PC-3 (cell line): ENCODE data around the gene TSNAX. TPM values are rescaled to one million over a fixed set of nuclear protein-coding genes. Genes with fewer than 3 reads are reported as not detected.

Experiments
- ATAC-seq: fragments of 200-7000 bp; cut with Tn5 transposase; 2 replicates; pipeline ENCODE4 v1.9.1; 2020; ENCODE audit warnings: mild to moderate bottlenecking, moderate library complexity
- BruUV-seq: library from RNA; stranded (reverse); fragments of 400-500 nt; replicated peaks from 2 replicates; lab custom pipeline; 2021; lab: Mats Ljungman, UMichigan
- CTCF ChIA-PET: fragments of 300-600 bp; sonication (Branson Sonifier 250); formaldehyde crosslinking; loops from one replicate; lab custom pipeline; 2022; ENCODE audit warnings: antibody characterized with exemption; lab: Charles Lee
- POLR2A ChIA-PET: fragments of 300-600 bp; sonication (Branson Sonifier 250); formaldehyde crosslinking; loops from one replicate; lab custom pipeline; 2022; ENCODE audit warnings: antibody characterized with exemption; ENCODE audit not compliant: unreplicated experiment; lab: Charles Lee
- DNase-seq: peaks from one replicate; pipeline ENCODE4 v3.0.0-alpha.2; 2015
- H2AFZ ChIP-seq: fragments of 300-600 bp; sonication (generic); 2 replicates; pipeline ENCODE4 v1.6.0; 2016; ENCODE audit warnings: antibody characterized with exemption, low read length
- H3F3A ChIP-seq: fragments of 300-600 bp; sonication (generic); one replicate; pipeline ENCODE4 v1.6.0; 2017; ENCODE audit warnings: antibody characterized with exemption, low read length, control low read depth, mild to moderate bottlenecking; ENCODE audit not compliant: unreplicated experiment
- H3K27ac ChIP-seq: fragments of 300-600 bp; sonication (generic); 2 replicates; pipeline ENCODE4 v1.5.1; 2016; ENCODE audit warnings: mild to moderate bottlenecking, low read length
- H3K27me3 ChIP-seq: fragments of 300-600 bp; sonication (generic); 2 replicates; pipeline ENCODE4 v1.6.1; 2016; ENCODE audit warnings: low read length, mixed read lengths
- H3K36me3 ChIP-seq: fragments of 300-600 bp; sonication (generic); 2 replicates; pipeline ENCODE4 v1.6.1; 2016; ENCODE audit warnings: low read depth, mixed run types, low read length, mixed read lengths
- H3K4me1 ChIP-seq: fragments of 300-600 bp; sonication (generic); 2 replicates; pipeline ENCODE4 v1.5.1; 2016; ENCODE audit warnings: low read length; ENCODE audit not compliant: insufficient read depth
- H3K4me2 ChIP-seq: fragments of 300-600 bp; sonication (generic); 2 replicates; pipeline ENCODE4 v1.6.0; 2016; ENCODE audit warnings: low read length
- H3K4me3 ChIP-seq: fragments of 300-600 bp; sonication (generic); 2 replicates; pipeline ENCODE4 v1.5.1; 2016; ENCODE audit warnings: mild to moderate bottlenecking, low read length, mixed read lengths
- H3K79me2 ChIP-seq: fragments of 300-600 bp; sonication (generic); 2 replicates; pipeline ENCODE4 v1.6.1; 2017; ENCODE audit warnings: low read length, mixed read lengths
- H3K9ac ChIP-seq: fragments of 300-600 bp; sonication (generic); 2 replicates; pipeline ENCODE4 v1.6.0; 2016; ENCODE audit warnings: mild to moderate bottlenecking, low read length
- H3K9me2 ChIP-seq: fragments of 300-600 bp; sonication (generic); replicated peaks from 2 replicates; pipeline ENCODE4 v1.6.1; 2016; ENCODE audit warnings: mixed run types, low read length, mixed read lengths
- H3K9me3 ChIP-seq: fragments of 300-600 bp; sonication (generic); 2 replicates; pipeline ENCODE4 v1.6.1; 2016; ENCODE audit warnings: low read length, mixed read lengths
- H4K20me1 ChIP-seq: fragments of 300-600 bp; sonication (generic); 2 replicates; pipeline ENCODE4 v1.6.1; 2016; ENCODE audit warnings: low read length, mixed read lengths
- EZH2 ChIP-seq: fragments of 300-600 bp; sonication (generic); IDR thresholded peaks from one replicate; pipeline ENCODE4 v1.6.1; 2017; ENCODE audit warnings: antibody characterized with exemption, mild to moderate bottlenecking, low read length; ENCODE audit not compliant: unreplicated experiment
- EZH2phosphoT487 ChIP-seq: fragments of 300-600 bp; sonication (generic); IDR thresholded peaks from 2 replicates; pipeline ENCODE4 v1.6.1; 2018; ENCODE audit warnings: mild to moderate bottlenecking, antibody characterized with exemption, low read length, borderline replicate concordance
- intact Hi-C: fragments of 100-400 bp; cut with micrococcal nuclease; formaldehyde crosslinking; loops from 2 replicates; pipeline ENCODE4 v1.9.0; 2023
- total RNA-seq: library from RNA; depleted of rRNA; stranded (reverse); fragments of >200 nt; gene quantifications from 2 replicates; pipeline ENCODE4 v1.2.3, GENCODE V29; 2014
- TF ChIP-seq, protein P1 (sequence below): fragments of 300-600 bp; sonication (generic); conservative IDR thresholded peaks from 2 replicates; pipeline ENCODE4 v1.5.1; 2017; ENCODE audit warnings: antibody characterized with exemption, low read depth, mild to moderate bottlenecking, low read length

Gene TSNAX
- total RNA-seq, 1 experiment from 2014 or later = 33.1 TPM

DNA sequence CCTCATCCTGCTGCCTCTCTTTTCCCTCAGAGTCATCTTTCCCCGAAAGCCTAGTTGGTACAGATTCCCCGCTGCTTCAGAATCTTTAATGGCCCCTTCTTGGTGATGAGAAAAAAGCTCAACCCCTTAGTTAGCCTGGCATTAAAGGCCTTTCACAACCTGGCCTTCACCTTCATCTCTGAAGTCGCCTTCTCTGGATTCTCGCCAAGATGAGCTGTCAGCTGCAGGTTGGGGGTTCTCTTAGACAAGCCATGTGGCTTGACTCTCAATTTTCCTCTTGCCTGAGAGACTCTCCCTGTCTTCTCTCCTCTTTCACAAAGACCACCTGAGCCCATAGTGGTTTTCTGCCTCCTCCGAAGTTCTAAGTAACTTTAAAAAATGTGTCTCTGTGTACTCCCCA lies 82.6 kb downstream of the TSNAX start:
- H3K4me3 ChIP-seq = no peak overlapping the region
- no peaks in the 10 kb centered on the region for H4K20me1 ChIP-seq
- BruUV-seq = no TSS peak
- no peaks in the 10 kb centered on the region for H3K36me3 ChIP-seq
- H3K27me3 ChIP-seq = 0 out of 2 replicates have a peak, but pooled peaks cover 2% of the 10 kb centered on the region
- POLR2A ChIA-PET = no interaction called here
- no peaks in the 10 kb centered on the region for H3K79me2 ChIP-seq
- H3K9ac ChIP-seq = no peak overlapping the region
- peaks cover 12% of the 10 kb centered on the region for H3K4me1 ChIP-seq
- H2AFZ ChIP-seq = no peak overlapping the region
- H3F3A ChIP-seq = no peaks in the 10 kb centered on the region
- intact Hi-C loops = no loop called here
- ATAC-seq (no peak), DNase-seq (no peak)
- CTCF ChIA-PET = no interaction called here
- no peaks in the 10 kb centered on the region for H3K9me3 ChIP-seq
- 0 out of 2 replicates have a peak, but pooled peaks cover 4% of the 10 kb centered on the region for H3K9me2 ChIP-seq
- TF ChIP-seq, protein P1, sequence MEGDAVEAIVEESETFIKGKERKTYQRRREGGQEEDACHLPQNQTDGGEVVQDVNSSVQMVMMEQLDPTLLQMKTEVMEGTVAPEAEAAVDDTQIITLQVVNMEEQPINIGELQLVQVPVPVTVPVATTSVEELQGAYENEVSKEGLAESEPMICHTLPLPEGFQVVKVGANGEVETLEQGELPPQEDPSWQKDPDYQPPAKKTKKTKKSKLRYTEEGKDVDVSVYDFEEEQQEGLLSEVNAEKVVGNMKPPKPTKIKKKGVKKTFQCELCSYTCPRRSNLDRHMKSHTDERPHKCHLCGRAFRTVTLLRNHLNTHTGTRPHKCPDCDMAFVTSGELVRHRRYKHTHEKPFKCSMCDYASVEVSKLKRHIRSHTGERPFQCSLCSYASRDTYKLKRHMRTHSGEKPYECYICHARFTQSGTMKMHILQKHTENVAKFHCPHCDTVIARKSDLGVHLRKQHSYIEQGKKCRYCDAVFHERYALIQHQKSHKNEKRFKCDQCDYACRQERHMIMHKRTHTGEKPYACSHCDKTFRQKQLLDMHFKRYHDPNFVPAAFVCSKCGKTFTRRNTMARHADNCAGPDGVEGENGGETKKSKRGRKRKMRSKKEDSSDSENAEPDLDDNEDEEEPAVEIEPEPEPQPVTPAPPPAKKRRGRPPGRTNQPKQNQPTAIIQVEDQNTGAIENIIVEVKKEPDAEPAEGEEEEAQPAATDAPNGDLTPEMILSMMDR = no peak
- TF ChIP-seq EZH2 (no peak), EZH2phosphoT487 (no peak)
- no peak overlapping the region for H3K4me2 ChIP-seq
- no peak overlapping the region for H3K27ac ChIP-seq

DNA sequence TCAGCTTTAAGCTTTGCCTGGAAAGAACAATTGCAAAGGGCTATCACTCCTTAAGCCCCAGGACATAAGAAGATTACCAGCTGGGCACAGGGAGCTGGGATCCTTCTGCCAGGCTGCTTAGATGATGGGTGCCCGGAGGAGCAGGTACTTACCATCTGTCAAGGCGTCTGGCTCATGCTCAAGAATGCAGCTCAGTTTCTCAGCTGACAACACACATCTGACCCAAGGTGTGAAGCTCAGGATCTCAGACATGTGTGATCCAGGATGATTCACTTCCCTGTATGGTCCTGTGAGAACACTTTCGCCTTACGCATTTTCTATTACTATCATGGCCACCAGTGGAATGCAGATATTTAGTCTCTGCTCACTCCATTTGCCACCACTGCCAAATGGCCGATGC lies 83.4 kb downstream of the TSNAX start:
- BruUV-seq = no TSS peak
- no peak for ATAC-seq
- no peak overlapping the region for H3K9ac ChIP-seq
- no peak for TF ChIP-seq EZH2
- TF ChIP-seq, protein P1 = no peak
- H3K27me3 ChIP-seq = peaks cover 9% of the 10 kb centered on the region; the same call in 1 of the 2 replicates
- H3K36me3 ChIP-seq = no peaks in the 10 kb centered on the region
- H3K4me2 ChIP-seq = no peak overlapping the region
- H4K20me1 ChIP-seq = no peaks in the 10 kb centered on the region
- H2AFZ ChIP-seq = no peak overlapping the region
- intact Hi-C loops = no loop called here
- no peak for DNase-seq
- no peaks in the 10 kb centered on the region for H3K79me2 ChIP-seq
- CTCF ChIA-PET = no interaction called here
- no peak overlapping the region for H3K27ac ChIP-seq
- H3F3A ChIP-seq = no peaks in the 10 kb centered on the region
- POLR2A ChIA-PET = no interaction called here
- H3K4me1 ChIP-seq = peaks cover 5% of the 10 kb centered on the region
- 0 out of 2 replicates have a peak, but pooled peaks cover 4% of the 10 kb centered on the region for H3K9me2 ChIP-seq
- no peak overlapping the region for H3K4me3 ChIP-seq
- H3K9me3 ChIP-seq = no peaks in the 10 kb centered on the region

DNA sequence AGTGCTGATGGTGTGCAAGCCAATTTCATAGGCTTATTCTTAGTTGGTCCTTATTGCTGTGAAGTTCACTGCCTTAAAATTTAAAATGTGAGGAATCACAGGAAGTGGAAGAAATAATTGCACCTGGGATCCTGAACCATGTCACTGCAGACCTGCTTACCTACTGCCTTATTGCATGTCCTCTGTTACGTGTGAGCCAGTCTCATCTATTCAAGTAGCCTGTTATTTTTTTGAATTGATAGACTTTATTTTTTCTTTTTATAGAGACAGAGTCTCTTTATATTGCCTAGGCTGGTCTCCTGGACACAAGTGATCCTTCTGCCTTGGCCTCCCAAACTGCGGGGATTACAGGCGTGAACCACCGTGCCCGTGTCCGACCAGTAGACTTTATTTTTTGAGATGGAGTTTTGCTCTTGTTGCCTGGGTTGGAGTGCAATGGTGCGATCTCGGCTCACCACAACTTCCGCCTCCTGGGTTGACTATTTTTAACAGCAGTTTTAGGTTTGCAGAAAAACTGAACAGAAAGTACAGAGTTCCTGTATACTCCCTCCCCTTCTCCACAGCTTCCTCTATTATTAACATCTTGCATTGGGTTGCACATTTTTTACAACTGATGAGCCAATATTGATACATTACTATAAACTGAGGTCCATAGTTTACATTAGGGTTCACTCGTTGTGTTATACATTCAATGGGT lies 84.1 kb downstream of the TSNAX start:
- no TSS peak for BruUV-seq
- CTCF ChIA-PET = no interaction called here

More for the DNA sequence above, 84.1 kb downstream of the TSNAX start:
- Histone ChIP-seq H3K4me3 (no peak overlapping the region), H3K4me1 (no peaks in the 10 kb centered on the region), H3K27me3 (peaks cover 12% of the 10 kb centered on the region; the same call in 1 of the 2 replicates), H3K27ac (no peak overlapping the region), H4K20me1 (no peaks in the 10 kb centered on the region), H3K79me2 (no peaks in the 10 kb centered on the region), H3F3A (no peaks in the 10 kb centered on the region), H3K9me3 (no peaks in the 10 kb centered on the region), H3K4me2 (no peak overlapping the region), H3K9me2 (0 out of 2 replicates have a peak, but pooled peaks cover 4% of the 10 kb centered on the region), H2AFZ (no peak overlapping the region), H3K9ac (no peak overlapping the region), H3K36me3 (no peaks in the 10 kb centered on the region)
- TF ChIP-seq, protein P1 = no peak
- TF ChIP-seq EZH2 = no peak
- intact Hi-C loops = no loop called here
- DNase-seq = no peak
- ATAC-seq = no peak
- POLR2A ChIA-PET = no interaction called here
